Spinal cord (tissue), 10 donors: ENCODE data around the gene FAM76A. TPM values are rescaled to one million over a fixed set of nuclear protein-coding genes. Genes with fewer than 3 reads are reported as not detected.
A peak's percentile ranks its signal among the peaks of the same experiment; 100 is the strongest.

ENCODE experiments used
- DNase-seq, 6 donors: peaks; one replicate each; pipeline versions ENCODE4 v3.0.0 to v3.0.0-alpha.2; 2013 to 2015; ENCODE audit warnings: low spot score in 6 of 6, low read depth in 4 of 6
- H3K27ac ChIP-seq: one replicate; pipeline ENCODE4 v1.5.1; 2013; ENCODE audit warnings: low read depth, low read length, control low read depth
- H3K27me3 ChIP-seq: one replicate; pipeline ENCODE4 v1.6.1; 2013; ENCODE audit warnings: low read length; ENCODE audit not compliant: control insufficient read depth, insufficient read depth
- H3K36me3 ChIP-seq: one replicate; pipeline ENCODE4 v1.6.1; 2013; ENCODE audit warnings: low read length; ENCODE audit not compliant: control insufficient read depth, insufficient read depth
- H3K4me1 ChIP-seq: one replicate; pipeline ENCODE4 v1.6.1; 2013; ENCODE audit warnings: low read length; ENCODE audit not compliant: control insufficient read depth, insufficient read depth
- H3K4me3 ChIP-seq: one replicate; pipeline ENCODE4 v1.5.1; 2013; ENCODE audit warnings: low read depth, low read length, control low read depth
- H3K9me3 ChIP-seq: one replicate; pipeline ENCODE4 v1.6.1; 2013; ENCODE audit warnings: low read length; ENCODE audit not compliant: control insufficient read depth, insufficient read depth
- WGBS: methylation state at CpG from one replicate; pipeline ENCODE4 v1.1.5; 2013; ENCODE audit warnings: missing lambda C conversion rate; ENCODE audit not compliant: insufficient coverage; 5-methylcytosine and 5-hydroxymethylcytosine counted together
- polyA plus RNA-seq, 2 donors: library from polyadenylated mRNA; unstranded; fragments of 120-200 nt; gene quantifications; one replicate each; pipeline ENCODE4 v1.2.1, GENCODE V29; 2013; ENCODE audit not compliant: insufficient read length in 2 of 2
- total RNA-seq, 2 donors: library from RNA; depleted of rRNA in 1 of 2; stranded (reverse); fragments of 120-200 nt in 1 of 2; fragments of >200 nt in 1 of 2; gene quantifications; one replicate each; pipeline versions ENCODE4 v1.2.3 to v1.2.4, GENCODE V29; 2013 to 2014
- donor health status: healthy.

The FAM76A gene
- total and polyA plus RNA-seq, 4 donors = 11.4 to 22.1 (median 12.2) TPM

- Histone ChIP-seq H3K9me3 (no peaks in the 10 kb centered on the region), H3K36me3 (peaks cover 38% of the 10 kb centered on the region), H3K4me1 (no peaks in the 10 kb centered on the region), H3K27me3 (no peaks in the 10 kb centered on the region), H3K4me3 (no peak overlapping the region), H3K27ac (no peak overlapping the region)
- WGBS = 100% methylated on average over 1 of the region's 1 CpG
- DNase-seq = no peak
Observed at GRCh38 chr1:27755286-27755685, 29.5 kb downstream of the FAM76A start.

DNA sequence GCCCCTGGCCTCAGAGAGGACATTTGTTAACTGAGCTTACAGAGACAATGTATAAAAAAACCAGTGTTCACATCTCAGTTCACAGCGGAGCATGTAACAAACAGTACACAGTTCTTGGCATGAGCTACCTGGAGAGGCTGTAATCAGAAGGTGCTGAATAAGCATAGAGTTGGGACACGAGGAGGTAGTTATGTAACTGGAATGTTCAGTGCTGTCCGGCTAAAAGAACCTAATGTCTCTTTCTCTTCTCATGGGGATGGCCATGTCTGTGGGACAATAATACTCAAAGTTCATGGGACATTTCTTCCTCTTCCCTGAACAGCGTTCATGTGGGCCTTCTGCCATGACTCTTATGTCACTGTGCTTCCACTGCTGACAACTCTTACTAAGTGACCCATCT is 30.1 kb downstream of the FAM76A start:
- H3K27ac ChIP-seq = no peak overlapping the region
- WGBS = 75% methylated on average over 1 of the region's 4 CpGs
- no peaks in the 10 kb centered on the region for H3K9me3 ChIP-seq
- peaks cover 36% of the 10 kb centered on the region for H3K36me3 ChIP-seq
- no peaks in the 10 kb centered on the region for H3K27me3 ChIP-seq
- no peak overlapping the region for H3K4me3 ChIP-seq
- H3K4me1 ChIP-seq = no peaks in the 10 kb centered on the region
- DNase-seq = no peak

GRCh38 chr1:27759236-27759635 is 33.5 kb downstream of the FAM76A start:
- 100% methylated on average over 1 of the region's 2 CpGs for WGBS
- peaks cover 39% of the 10 kb centered on the region for H3K36me3 ChIP-seq
- no peaks in the 10 kb centered on the region for H3K27me3 ChIP-seq
- no peaks in the 10 kb centered on the region for H3K4me1 ChIP-seq
- no peak overlapping the region for H3K27ac ChIP-seq
- H3K4me3 ChIP-seq = no peak overlapping the region
- H3K9me3 ChIP-seq = no peaks in the 10 kb centered on the region
- no peak for DNase-seq

- no peaks in the 10 kb centered on the region for H3K4me1 ChIP-seq
- DNase-seq = no peak
- peaks cover 34% of the 10 kb centered on the region for H3K36me3 ChIP-seq
- no peaks in the 10 kb centered on the region for H3K9me3 ChIP-seq
- no peaks in the 10 kb centered on the region for H3K27me3 ChIP-seq
- WGBS = no CpG with 5 or more reads among the region's 3 CpGs
- no peak overlapping the region for H3K27ac ChIP-seq
- H3K4me3 ChIP-seq = no peak overlapping the region
Observed at GRCh38 chr1:27760426-27760825, 34.7 kb downstream of the FAM76A start.

DNA sequence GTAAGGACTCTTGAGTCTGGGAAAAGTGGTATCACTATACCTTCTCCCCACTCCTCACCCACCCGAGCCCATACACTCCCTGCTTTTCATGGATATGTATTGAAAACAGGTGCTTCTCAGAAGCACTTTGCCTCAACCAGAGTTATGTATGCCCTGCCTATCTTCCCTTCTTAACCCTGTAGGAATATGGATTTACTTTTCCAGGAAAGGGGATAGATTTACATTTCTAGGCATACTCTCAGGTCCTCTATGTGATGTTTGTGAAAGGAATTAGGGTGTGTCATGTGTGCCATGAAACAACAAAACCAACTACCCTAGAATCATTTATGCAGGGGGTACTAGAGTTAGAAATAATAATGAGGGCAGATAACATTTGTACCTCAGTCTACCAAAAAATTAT is 36.3 kb downstream of the FAM76A start:
- WGBS = no CpG with 5 or more reads among the region's 1 CpG
- Histone ChIP-seq H3K4me1 (no peaks in the 10 kb centered on the region), H3K9me3 (no peaks in the 10 kb centered on the region), H3K4me3 (no peak overlapping the region), H3K36me3 (peaks cover 23% of the 10 kb centered on the region), H3K27me3 (no peaks in the 10 kb centered on the region), H3K27ac (no peak overlapping the region)
- no peak for DNase-seq

DNA sequence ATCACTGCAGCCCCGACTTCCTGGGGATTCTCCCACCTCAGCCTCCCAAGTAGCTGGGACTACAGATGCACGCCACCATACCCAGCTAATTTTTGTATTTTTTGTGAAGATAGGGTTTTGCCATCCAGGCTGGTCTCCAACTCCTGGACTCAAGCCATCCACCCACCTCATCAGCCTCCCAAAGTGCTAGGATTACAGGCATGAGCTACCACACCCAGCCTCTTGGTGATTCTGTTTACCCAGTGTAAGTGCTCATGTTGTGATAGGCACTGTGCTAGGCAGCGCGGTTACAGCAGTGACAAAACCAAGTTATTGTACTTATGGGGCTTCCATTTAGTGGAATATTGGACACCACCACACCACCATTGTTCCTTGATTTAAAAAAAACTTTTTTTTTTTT is 37.6 kb downstream of the FAM76A start:
- DNase-seq = no peak
- H3K36me3 ChIP-seq = peaks cover 19% of the 10 kb centered on the region
- no peak overlapping the region for H3K4me3 ChIP-seq
- no peaks in the 10 kb centered on the region for H3K4me1 ChIP-seq
- no peaks in the 10 kb centered on the region for H3K9me3 ChIP-seq
- WGBS = no CpG with 5 or more reads among the region's 4 CpGs
- H3K27me3 ChIP-seq = no peaks in the 10 kb centered on the region
- no peak overlapping the region for H3K27ac ChIP-seq

- 40% methylated on average over 1 of the region's 2 CpGs for WGBS
- Histone ChIP-seq H3K9me3 (no peaks in the 10 kb centered on the region), H3K27me3 (no peaks in the 10 kb centered on the region), H3K4me3 (no peak overlapping the region), H3K36me3 (no peaks in the 10 kb centered on the region), H3K4me1 (peaks cover 3% of the 10 kb centered on the region), H3K27ac (no peak overlapping the region)
- DNase-seq = peak in 2 of 6 donors; percentile 3 to 32
Observed at GRCh38 chr1:27770293-27770830, 44.6 kb downstream of the FAM76A start.

GRCh38 chr1:27772036-27772931 is 46.5 kb downstream of the FAM76A start:
- no peaks in the 10 kb centered on the region for H3K27me3 ChIP-seq
- WGBS = 0% methylated on average over 4 of the region's 18 CpGs
- peak overlapping the region; percentile 74 for H3K4me3 ChIP-seq
- H3K36me3 ChIP-seq = no peaks in the 10 kb centered on the region
- DNase-seq = peak in 2 of 6 donors; percentile 5 to 20
- H3K9me3 ChIP-seq = no peaks in the 10 kb centered on the region
- H3K4me1 ChIP-seq = peaks cover 3% of the 10 kb centered on the region
- peak overlapping the region; percentile 85 for H3K27ac ChIP-seq

- peaks cover 3% of the 10 kb centered on the region for H3K4me1 ChIP-seq
- no peaks in the 10 kb centered on the region for H3K9me3 ChIP-seq
- peak; percentile 98 to 100 (median 99) for DNase-seq
- H3K4me3 ChIP-seq = peak within 1 kb of the TSS; percentile 74
- under 1% methylated on average over 51 of the region's 58 CpGs for WGBS
- peak within 1 kb of the TSS; percentile 85 for H3K27ac ChIP-seq
- H3K27me3 ChIP-seq = no peaks in the 10 kb centered on the region
- H3K36me3 ChIP-seq = no peaks in the 10 kb centered on the region
Observed at GRCh38 chr1:27772932-27773825, 47.4 kb downstream of the FAM76A start, which contains the start of gene STX12. TSS of gene STX12 (plus strand) at chr1:27773219. CDS start at chr1:27773308, 89 bp downstream.
